H1 (cell line): Measurements from ENCODE around the gene CMSS1. TPM values are rescaled to one million over a fixed set of nuclear protein-coding genes. Genes with fewer than 3 reads are reported as not detected.

Experiments
- ASH2L ChIP-seq: fragments of 200-600, 300-600 bp; sonication (generic); IDR thresholded peaks from one replicate; pipeline ENCODE4 v1.7.1; 2017; ENCODE audit warnings: low read length
- BCL11A ChIP-seq, 2 experiments: IDR thresholded peaks; one replicate each; pipeline ENCODE4 v1.6.1; 2011; ENCODE audit warnings: low read depth in 2 of 2, low read length in 2 of 2, mild to moderate bottlenecking in 2 of 2
- CHD7 ChIP-seq: fragments of 300-600 bp; sonication (generic); IDR thresholded peaks from 2 replicates; pipeline ENCODE4 v1.7.1; 2012; ENCODE audit warnings: low read length, moderate library complexity, mild to moderate bottlenecking, inconsistent platforms; ENCODE audit not compliant: insufficient replicate concordance
- MAFK ChIP-seq: IDR thresholded peaks from 2 replicates; pipeline ENCODE4 v1.6.1; 2012; ENCODE audit warnings: low read depth, mild to moderate bottlenecking, improper control_type of control experiment, low read length
- PHF8 ChIP-seq: fragments of 200-600 bp; sonication (generic); conservative IDR thresholded peaks from 2 replicates; pipeline ENCODE4 v1.7.1; 2012; ENCODE audit warnings: low read depth, mild to moderate bottlenecking, inconsistent platforms, low read length, moderate library complexity
- POLR2A ChIP-seq, 2 experiments: IDR thresholded peaks; 1 replicate in 1 of 2; 2 replicates in 1 of 2; pipeline ENCODE4 v1.6.1; 2011; ENCODE audit warnings: low read depth in 2 of 2, low read length in 2 of 2, mild to moderate bottlenecking in 2 of 2; ENCODE audit errors: control extremely low read depth in 1 of 2
- SP1 ChIP-seq: IDR thresholded peaks from 2 replicates; pipeline ENCODE4 v1.6.1; 2011; ENCODE audit warnings: low read depth, low read length
- SP4 ChIP-seq: IDR thresholded peaks from 2 replicates; pipeline ENCODE4 v1.6.1; 2012; ENCODE audit warnings: low read length, inconsistent platforms
- ZNF274 ChIP-seq: IDR thresholded peaks from 2 replicates; pipeline ENCODE4 v1.7.0; 2012; ENCODE audit warnings: low read length, borderline replicate concordance; ENCODE audit errors: extremely low read depth
- polyA plus RNA-seq, 7 experiments: library from polyadenylated mRNA; depleted of rRNA in 3 of 7; stranded (reverse) in 5 of 7; unstranded in 2 of 7; fragments of >200 nt in 5 of 7; fragments of 200-250 nt in 2 of 7; gene quantifications; 1 replicate in 5 of 7; 2 replicates in 1 of 7; 4 replicates in 1 of 7; pipeline versions ENCODE4 v1.2.1 to v1.2.3, GENCODE V29; 2011 to 2013; ENCODE audit warnings: missing spikeins in 2 of 7, mixed read lengths in 2 of 7
- total RNA-seq: library from RNA; stranded (reverse); fragmentation: NEBNext Ultra II Directional; extraction: Animal tissue kit (Norgen Biotek cat#: 25700); gene quantifications from 2 replicates; pipeline ENCODE4 v1.2.1, GENCODE V29; 2021

CMSS1 gene
- total and polyA plus RNA-seq, 2 of the 8 experiments (the other 6 are each of a cell fraction or from before 2014, with no cell fraction given): 15.2 to 75.1 TPM

- TF ChIP-seq CHD7 (no peak), SP1 (no peak), PHF8 (no peak), MAFK (no peak), POLR2A (IDR thresholded peaks at IDR 0.05; ENCODE audit: control extremely low read depth in 1 of 2, low read depth in 2 of 2, low read length in 2 of 2) (no peak), ZNF274 (no peak), SP4 (no peak), BCL11A (IDR thresholded peaks at IDR 0.05; ENCODE audit: low read depth in 2 of 2, low read length in 2 of 2) (no peak), ASH2L (no peak)
These were observed 112.1 kb downstream of the CMSS1 start (continued) for GRCh38 chr3:99929745-99930139.
